HFFc6 (cell line): ENCODE data around the gene MAD2L1. TPM values are rescaled to one million over a fixed set of nuclear protein-coding genes. Genes with fewer than 3 reads are reported as not detected.

Experiments used
- DNase-seq: peaks from one replicate; pipeline ENCODE4 v3.0.0-alpha.2; 2018
- H3K27ac Mint-ChIP-seq: 2 replicates; pipeline ENCODE4 v1.8.0; 2020; ENCODE audit warnings: mild to moderate bottlenecking, mixed read lengths
- H3K27me3 Mint-ChIP-seq: 2 replicates; pipeline ENCODE4 v1.8.0; 2021; ENCODE audit warnings: mild to moderate bottlenecking, moderate library complexity, mixed read lengths; ENCODE audit not compliant: insufficient read depth
- H3K36me3 Mint-ChIP-seq: 2 replicates; pipeline ENCODE4 v1.8.0; 2021; ENCODE audit warnings: low read depth, mixed read lengths
- H3K4me1 Mint-ChIP-seq: 2 replicates; pipeline ENCODE4 v1.8.0; 2020; ENCODE audit warnings: low read depth, mixed read lengths
- H3K4me3 Mint-ChIP-seq: 2 replicates; pipeline ENCODE4 v1.8.0; 2020; ENCODE audit warnings: mild to moderate bottlenecking, moderate library complexity, mixed read lengths
- H3K9me3 Mint-ChIP-seq: 2 replicates; pipeline ENCODE4 v1.8.0; 2020; ENCODE audit warnings: mild to moderate bottlenecking, mixed read lengths
- CTCF ChIP-seq: fragments of 200-600 bp; sonication (generic); IDR thresholded peaks from 2 replicates; pipeline ENCODE4 v1.5.0; 2021; ENCODE audit warnings: antibody characterized with exemption, mild to moderate bottlenecking
- long read RNA-seq: library from polyadenylated mRNA; unstranded; transcript quantifications from one replicate; pipeline ENCODE4 v2.0.0, GENCODE V29; 2019
- total RNA-seq, 6 experiments: library from RNA; stranded (reverse); fragmentation: NEBNext Ultra II Directional; extraction: Animal tissue kit (Norgen Biotek cat#: 25700); gene quantifications; 2 replicates in 1 of 6; 3 replicates in 5 of 6; pipeline ENCODE4 v1.2.3, GENCODE V29; 2021

The MAD2L1 gene
- 10 to 100 TPM; 18.3 to 36.5 (median 31.6) TPM for total RNA-seq
- long read RNA-seq, full-length matches to known transcripts: 43 of 46 reads
- long read RNA-seq, partial matches to known transcripts: 0 of 46 reads
- long read RNA-seq, other reads (novel, unspliced or antisense): 3 of 46 reads

GRCh38 chr4:120066517-120067340 lies at the start of gene MAD2L1:
TSS of gene MAD2L1 (minus strand) at chr4:120066848. CDS start at chr4:120066734, 114 bp downstream.
- no peak for TF ChIP-seq CTCF
- Mint-ChIP-seq H3K27me3 (no peaks in the 10 kb centered on the region; the same call in 1 of the 2 replicates), H3K36me3 (peaks cover 18% of the 10 kb centered on the region; the same call in 1 of the 2 replicates), H3K27ac (peak within 1 kb of the TSS; percentile 99), H3K4me3 (peak within 1 kb of the TSS; percentile 99), H3K9me3 (no peaks in the 10 kb centered on the region), H3K4me1 (peaks cover 74% of the 10 kb centered on the region)
- DNase-seq: peak; percentile 99

GRCh38 chr4:120111745-120112144 lies 45.1 kb upstream of the MAD2L1 start:
- H3K36me3 Mint-ChIP-seq: peaks cover 2% of the 10 kb centered on the region; the same call in 1 of the 2 replicates
- no peak for DNase-seq
- H3K4me3 Mint-ChIP-seq: no peak overlapping the region
- no peaks in the 10 kb centered on the region for H3K4me1 Mint-ChIP-seq
- no peak for TF ChIP-seq CTCF
- H3K27me3 Mint-ChIP-seq: no peaks in the 10 kb centered on the region
- peaks cover 2% of the 10 kb centered on the region for H3K9me3 Mint-ChIP-seq
- no peak overlapping the region for H3K27ac Mint-ChIP-seq

GRCh38 chr4:120109406-120109805 lies 42.8 kb upstream of the MAD2L1 start:
- Mint-ChIP-seq H3K36me3 (no peaks in the 10 kb centered on the region), H3K9me3 (no peaks in the 10 kb centered on the region), H3K27ac (no peak overlapping the region), H3K4me1 (no peaks in the 10 kb centered on the region), H3K4me3 (no peak overlapping the region), H3K27me3 (no peaks in the 10 kb centered on the region)
- TF ChIP-seq CTCF: no peak
- DNase-seq: no peak

DNA sequence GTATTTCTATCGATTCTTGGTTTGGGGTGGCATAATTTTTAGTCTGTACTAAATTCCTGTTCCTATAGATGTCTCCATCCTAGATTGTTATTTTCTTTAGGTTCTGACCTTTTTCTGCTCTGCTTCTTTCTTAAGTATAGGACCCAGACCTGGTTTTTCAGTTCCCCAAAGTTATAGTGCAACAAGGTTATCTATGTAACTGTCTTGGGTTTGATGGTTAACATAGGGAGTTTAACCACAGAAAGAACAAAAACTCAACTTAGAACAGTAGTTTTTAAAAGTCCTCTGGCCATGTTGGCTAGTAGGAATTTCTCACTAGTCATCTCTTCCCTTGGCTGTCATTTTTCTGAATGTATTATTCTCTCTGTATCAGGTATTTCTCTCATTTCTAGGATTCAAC lies 38.8 kb upstream of the MAD2L1 start:
- no peak for TF ChIP-seq CTCF
- H3K9me3 Mint-ChIP-seq: no peaks in the 10 kb centered on the region
- H3K27ac Mint-ChIP-seq: no peak overlapping the region
- no peaks in the 10 kb centered on the region for H3K4me1 Mint-ChIP-seq
- DNase-seq: no peak
- H3K27me3 Mint-ChIP-seq: no peaks in the 10 kb centered on the region
- no peak overlapping the region for H3K4me3 Mint-ChIP-seq
- no peaks in the 10 kb centered on the region for H3K36me3 Mint-ChIP-seq

DNA sequence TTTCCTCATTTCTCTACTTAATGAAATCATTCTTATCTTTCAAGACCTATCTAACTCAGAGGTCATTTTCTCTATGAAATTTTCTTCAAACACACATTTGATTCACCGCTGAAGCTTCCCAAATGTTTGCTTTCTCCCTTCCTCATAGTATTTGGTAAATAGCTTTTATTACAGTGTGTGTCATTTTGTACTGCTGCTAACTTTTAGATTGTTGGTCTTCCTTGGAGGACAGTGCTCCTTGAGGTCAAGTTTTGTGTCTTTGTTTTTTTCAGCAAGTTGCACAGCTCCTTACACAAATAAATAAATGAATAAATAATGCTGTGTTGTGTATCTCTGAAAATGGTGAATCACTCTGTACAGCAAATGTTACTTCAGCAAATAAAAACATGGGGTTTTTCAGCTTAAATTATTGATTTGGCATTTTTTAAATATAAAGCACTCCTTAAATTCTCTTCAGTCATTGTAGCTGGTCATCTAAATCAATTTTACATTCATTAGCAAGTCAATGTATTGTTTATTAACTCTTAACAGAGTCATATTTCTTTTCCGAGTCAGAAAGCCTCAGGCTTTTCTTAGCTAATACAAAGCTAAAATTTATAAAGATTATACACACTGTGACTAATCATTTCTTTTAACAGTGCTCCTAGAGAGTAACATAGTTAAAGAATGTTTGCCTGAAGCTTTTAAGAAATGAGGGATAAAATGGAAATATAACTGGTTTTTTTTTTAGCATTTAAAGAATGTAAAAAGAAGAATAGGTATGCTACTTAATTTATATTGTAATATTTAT lies 30.1 kb upstream of the MAD2L1 start:
- Mint-ChIP-seq H3K27me3 (peaks cover 2% of the 10 kb centered on the region; the same call in 1 of the 2 replicates), H3K36me3 (no peaks in the 10 kb centered on the region), H3K9me3 (no peaks in the 10 kb centered on the region), H3K27ac (no peak overlapping the region), H3K4me1 (no peaks in the 10 kb centered on the region; the same call in 1 of the 2 replicates), H3K4me3 (no peak overlapping the region)
- no peak for TF ChIP-seq CTCF
- DNase-seq: no peak
